GM21717 (cell line): ENCODE measurements around the gene TSPAN15.

Source experiments
- ATAC-seq: cut with Tn5 transposase; IDR thresholded peaks from one replicate; pipeline ENCODE4 v1.9.1; 2021; ENCODE audit warnings: mild to moderate bottlenecking, moderate library complexity; ENCODE audit not compliant: unreplicated experiment

The TSPAN15 gene

GRCh38 chr10:69451209-69451783 is at the start of gene TSPAN15:
Gene TSPAN15 (plus strand): TSS chr10:69451465. CDS start chr10:69451595, 130 bp downstream.
- peak; percentile 74 for ATAC-seq

- no peak for ATAC-seq
Observed at GRCh38 chr10:69402386-69402785, 48.9 kb upstream of the TSPAN15 start.

GRCh38 chr10:69403066-69403465 is 48.2 kb upstream of the TSPAN15 start:
- no peak for ATAC-seq

- no peak for ATAC-seq
Observed at GRCh38 chr10:69403519-69403918, 47.7 kb upstream of the TSPAN15 start.

- ATAC-seq, result no peak
Observed at GRCh38 chr10:69404786-69405185, 46.5 kb upstream of the TSPAN15 start.

GRCh38 chr10:69405221-69405620 is 46.0 kb upstream of the TSPAN15 start:
- no peak for ATAC-seq

- no peak for ATAC-seq
Observed at GRCh38 chr10:69406302-69406811, 44.9 kb upstream of the TSPAN15 start.

- ATAC-seq, result no peak
Observed at GRCh38 chr10:69406816-69407580, 44.3 kb upstream of the TSPAN15 start.

- no peak for ATAC-seq
Observed at GRCh38 chr10:69407621-69408301, 43.5 kb upstream of the TSPAN15 start.

- ATAC-seq, result peak; percentile 76
Observed at GRCh38 chr10:69408318-69409175, 42.7 kb upstream of the TSPAN15 start.

GRCh38 chr10:69409176-69409495 is 42.1 kb upstream of the TSPAN15 start:
- no peak for ATAC-seq

- no peak for ATAC-seq
Observed at GRCh38 chr10:69409968-69410367, 41.3 kb upstream of the TSPAN15 start.

GRCh38 chr10:69410487-69410886 is 40.8 kb upstream of the TSPAN15 start:
- no peak for ATAC-seq

- ATAC-seq, result no peak
Observed at GRCh38 chr10:69411476-69411875, 39.8 kb upstream of the TSPAN15 start.

GRCh38 chr10:69412232-69412790 is 39.0 kb upstream of the TSPAN15 start:
- ATAC-seq, result no peak

- no peak for ATAC-seq
Observed at GRCh38 chr10:69413221-69413865, 37.9 kb upstream of the TSPAN15 start.

GRCh38 chr10:69414036-69415018 is 36.9 kb upstream of the TSPAN15 start:
- ATAC-seq, result no peak

GRCh38 chr10:69415049-69415448 is 36.2 kb upstream of the TSPAN15 start:
- no peak for ATAC-seq

GRCh38 chr10:69415951-69416350 is 35.3 kb upstream of the TSPAN15 start:
- no peak for ATAC-seq
